HG02642 (cell line): ENCODE data around the gene CHCHD1.
"Not testable (repeated sequence)": the region's sequence is repeated elsewhere in the genome, so short reads cannot be mapped to it uniquely, and the experiment has no call there.

Experiments used
- ATAC-seq: cut with Tn5 transposase; IDR thresholded peaks from one replicate; pipeline ENCODE4 v1.9.1; 2021; ENCODE audit warnings: mild to moderate bottlenecking; ENCODE audit not compliant: unreplicated experiment, poor library complexity

CHCHD1 gene

DNA sequence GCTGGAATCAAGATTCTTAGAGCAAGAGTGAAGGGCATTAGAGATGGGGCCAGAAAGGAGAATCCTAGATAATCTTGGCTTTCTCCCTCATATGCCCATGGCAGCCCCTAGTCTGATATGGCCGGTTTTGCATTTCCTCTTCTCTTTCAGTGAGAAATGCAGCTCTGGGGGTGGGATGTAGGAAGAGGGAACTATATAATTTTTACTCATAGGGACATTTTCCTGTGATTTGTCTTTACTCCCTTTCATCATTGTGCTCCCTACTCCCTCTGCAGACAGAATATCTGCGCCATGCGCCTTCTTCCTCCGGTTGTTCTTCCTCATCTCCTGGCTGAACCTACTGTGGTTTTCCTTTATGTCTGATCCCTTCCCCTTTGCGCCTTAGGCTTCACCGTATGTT lies 16.8 kb upstream of the CHCHD1 start:
- no peak for ATAC-seq

DNA sequence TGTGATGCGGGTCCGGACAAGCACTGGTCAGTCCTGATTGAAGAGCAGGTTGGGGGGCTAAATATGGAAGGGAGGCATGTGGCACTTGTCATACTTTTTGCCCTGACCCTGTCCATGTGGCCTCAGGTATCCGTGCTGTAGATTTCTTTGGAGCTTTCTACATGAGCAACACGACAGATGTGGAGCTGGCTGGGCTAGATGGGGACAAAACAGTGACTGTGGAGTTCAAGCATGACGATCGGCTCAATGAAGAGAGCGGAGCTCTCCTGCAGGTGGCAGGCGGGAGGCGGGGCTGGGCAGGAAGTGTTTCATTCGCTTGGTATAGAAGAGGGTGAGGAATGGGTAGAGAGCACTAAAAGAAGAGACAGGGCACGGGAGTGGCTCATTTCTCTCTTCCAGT lies 13.0 kb upstream of the CHCHD1 start:
- no peak for ATAC-seq

DNA sequence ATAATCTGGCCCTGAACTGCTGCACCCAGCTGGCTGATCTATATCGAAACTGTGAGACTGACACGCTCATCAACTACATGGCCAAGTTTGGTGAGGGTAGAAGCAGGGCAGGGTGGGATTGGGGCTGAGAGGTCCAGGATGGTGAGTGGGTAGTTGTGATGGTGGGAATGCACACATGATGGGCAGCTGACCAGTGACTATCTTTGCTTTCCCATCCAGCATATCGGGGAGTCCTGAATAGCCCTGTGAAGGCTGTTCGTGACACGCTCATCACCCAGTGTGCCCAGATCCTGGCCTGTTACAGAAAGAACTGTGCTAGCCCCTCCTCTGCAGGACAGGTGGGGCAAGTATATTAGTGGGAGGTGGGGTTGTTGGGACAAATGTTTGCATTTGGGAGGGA lies 12.5 kb upstream of the CHCHD1 start:
- no peak for ATAC-seq

DNA sequence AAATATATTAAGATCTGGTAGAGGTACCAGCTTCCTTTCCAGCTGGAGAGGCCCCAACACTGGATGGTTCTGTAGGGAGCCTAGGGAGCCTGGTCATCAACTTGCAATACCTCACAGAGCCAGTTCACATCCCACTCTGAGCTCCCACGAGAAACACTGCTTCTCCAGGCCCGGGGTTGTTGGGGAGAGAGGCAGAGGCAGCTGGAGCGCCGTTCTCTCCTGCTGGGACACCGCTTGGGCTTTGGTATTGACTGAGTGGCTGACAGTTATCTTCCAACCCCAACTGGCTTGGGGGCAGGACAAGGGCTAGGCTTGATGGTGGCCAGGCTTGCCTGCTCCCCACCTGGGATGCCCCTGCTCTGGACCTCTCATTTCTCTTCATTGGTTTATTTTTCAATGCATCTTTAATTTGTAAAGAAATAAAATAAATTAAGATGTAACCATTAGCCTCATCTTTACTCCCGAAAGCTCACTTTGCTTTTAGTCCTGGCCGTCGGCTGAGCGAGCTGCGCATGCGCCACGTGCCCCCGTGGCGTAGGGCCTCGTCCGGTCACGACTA lies 10.0 kb upstream of the CHCHD1 start:
- peak; percentile 57 for ATAC-seq

DNA sequence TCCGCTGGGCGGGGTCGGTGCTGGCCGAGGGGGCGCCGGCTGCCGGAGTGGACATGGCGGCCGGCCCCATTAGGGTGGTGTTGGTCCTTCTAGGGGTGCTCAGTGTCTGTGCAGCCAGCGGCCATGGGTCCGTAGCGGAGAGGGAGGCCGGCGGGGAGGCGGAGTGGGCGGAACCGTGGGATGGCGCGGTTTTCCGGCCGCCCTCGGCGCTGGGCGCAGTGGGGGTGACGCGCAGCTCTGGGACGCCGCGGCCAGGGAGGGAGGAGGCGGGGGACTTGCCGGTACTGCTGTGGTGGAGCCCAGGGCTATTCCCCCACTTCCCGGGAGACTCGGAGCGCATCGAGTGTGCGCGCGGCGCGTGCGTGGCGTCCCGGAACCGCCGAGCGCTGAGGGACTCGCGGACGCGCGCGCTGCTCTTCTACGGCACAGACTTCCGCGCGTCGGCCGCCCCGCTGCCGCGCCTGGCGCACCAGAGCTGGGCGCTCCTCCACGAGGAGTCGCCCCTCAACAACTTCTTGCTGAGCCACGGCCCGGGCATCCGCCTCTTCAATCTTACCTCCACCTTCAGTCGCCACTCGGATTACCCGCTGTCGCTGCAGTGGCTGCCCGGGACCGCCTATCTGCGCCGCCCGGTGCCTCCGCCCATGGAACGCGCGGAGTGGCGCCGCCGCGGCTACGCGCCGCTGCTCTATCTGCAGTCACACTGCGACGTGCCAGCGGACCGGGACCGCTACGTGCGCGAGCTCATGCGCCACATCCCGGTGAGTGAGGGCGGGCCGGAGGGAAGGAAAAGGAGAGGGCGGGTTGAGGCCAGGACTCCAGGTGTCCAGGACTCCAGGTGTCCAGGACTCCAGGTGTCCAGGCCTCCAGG lies 9.3 kb upstream of the CHCHD1 start:
- ATAC-seq = peak; percentile 67

DNA sequence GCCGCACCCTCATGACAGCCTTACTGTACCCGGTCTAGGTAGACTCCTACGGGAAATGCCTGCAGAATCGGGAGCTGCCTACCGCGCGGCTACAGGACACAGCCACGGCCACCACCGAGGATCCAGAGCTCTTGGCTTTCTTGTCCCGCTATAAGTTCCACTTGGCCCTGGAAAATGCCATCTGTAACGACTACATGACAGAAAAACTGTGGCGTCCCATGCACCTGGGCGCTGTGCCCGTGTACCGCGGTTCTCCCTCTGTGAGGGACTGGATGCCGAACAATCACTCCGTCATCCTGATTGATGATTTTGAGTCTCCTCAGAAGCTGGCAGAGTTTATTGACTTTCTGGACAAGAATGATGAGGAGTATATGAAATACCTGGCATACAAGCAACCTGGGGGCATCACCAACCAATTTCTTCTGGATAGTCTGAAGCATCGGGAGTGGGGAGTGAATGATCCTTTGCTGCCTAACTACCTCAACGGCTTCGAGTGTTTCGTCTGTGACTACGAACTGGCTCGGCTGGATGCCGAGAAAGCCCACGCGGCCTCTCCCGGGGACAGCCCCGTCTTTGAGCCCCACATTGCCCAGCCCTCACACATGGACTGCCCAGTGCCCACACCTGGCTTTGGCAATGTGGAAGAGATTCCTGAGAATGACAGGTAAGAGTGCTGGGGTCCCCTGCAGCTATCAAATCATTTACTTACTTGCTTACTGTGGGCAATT lies 8.5 kb upstream of the CHCHD1 start:
- ATAC-seq = no peak

DNA sequence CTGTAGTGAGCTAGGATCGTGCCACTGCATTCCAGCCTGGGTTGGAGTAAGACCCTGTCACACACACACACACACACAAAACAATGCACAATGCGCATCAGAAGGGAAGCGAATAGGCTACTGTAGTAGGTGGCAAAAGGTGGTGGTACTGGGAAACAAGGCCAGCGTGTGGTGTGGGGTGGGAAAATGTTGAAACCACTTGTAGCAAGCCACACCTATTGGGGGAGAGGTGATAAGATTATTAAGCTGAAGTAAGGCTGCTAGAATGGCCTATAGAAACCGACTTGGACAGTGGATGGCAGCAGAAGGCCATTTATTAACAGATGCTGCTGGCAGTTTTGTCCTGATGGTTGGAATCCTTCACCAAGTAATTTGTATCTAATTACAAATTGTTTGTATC lies 7.2 kb upstream of the CHCHD1 start:
- ATAC-seq = no peak

DNA sequence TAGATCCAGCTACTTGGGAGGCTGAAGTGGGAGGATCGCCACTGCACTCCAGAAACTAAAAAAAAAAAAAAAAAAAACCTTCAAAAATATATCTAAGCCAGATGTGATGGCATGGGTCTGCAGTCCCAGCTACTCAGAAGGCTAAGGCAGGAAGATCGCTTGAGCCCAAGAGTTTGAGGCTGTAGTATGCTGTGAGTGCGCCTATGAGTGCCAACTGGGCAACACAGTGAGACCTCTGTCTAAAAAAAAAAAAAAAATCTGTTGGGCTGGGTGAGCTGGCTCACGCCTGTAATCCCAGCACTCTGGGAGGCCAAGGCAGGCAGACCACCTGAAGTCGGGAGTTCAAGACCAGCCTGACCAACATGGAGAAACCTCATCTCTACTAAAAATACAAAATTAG lies 2.8 kb upstream of the CHCHD1 start:
- ATAC-seq = no peak

DNA sequence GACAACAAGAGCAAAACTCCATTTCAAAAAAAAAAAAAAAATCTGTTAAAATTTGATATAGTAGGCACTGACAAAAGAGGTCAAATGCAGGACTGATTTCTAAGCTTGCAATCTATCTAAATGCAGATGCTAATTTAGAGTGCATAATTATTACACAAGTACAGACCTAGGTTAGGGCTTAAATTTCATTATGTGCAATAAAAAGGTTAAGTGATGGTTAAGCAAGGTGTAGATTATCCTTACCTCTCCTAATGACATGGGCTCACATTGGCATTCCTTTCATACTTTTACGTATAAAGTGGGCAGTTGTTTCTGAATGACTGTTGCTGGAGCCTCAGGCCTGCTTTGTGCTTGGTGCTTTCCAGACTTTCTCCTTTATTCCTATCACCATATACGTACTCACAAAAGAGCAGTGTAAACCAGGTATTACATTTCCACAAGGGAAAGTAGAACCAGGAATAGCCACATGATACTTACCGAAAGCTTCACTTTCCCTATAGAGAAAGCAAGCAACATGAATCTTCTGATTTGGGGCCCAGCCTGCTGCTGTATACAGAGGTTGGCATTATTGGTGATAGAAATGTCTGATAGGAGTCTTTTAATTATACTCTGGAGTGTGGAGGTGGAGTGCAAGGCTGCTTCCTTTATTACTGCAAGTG lies 2.2 kb upstream of the CHCHD1 start:
- no peak for ATAC-seq

DNA sequence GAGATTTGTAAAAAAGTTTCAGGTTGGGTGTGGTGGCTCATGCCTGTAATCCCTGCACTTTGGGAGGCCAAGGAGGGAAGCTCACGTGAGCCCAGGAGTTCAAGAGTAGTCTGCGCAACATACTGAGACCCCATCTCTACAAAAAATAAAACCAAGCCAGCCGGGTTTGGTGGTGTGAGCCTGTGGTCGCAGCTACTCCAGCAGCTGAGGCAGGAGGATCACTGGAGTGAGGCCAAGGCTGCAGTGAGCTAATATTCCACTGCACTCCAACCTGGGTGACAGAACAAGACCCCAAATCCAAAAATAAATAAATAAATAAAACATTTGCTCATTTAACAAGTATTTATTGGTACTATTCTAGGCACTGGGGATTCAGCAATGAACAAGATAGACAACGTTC lies 1.5 kb upstream of the CHCHD1 start:
- ATAC-seq = no peak

DNA sequence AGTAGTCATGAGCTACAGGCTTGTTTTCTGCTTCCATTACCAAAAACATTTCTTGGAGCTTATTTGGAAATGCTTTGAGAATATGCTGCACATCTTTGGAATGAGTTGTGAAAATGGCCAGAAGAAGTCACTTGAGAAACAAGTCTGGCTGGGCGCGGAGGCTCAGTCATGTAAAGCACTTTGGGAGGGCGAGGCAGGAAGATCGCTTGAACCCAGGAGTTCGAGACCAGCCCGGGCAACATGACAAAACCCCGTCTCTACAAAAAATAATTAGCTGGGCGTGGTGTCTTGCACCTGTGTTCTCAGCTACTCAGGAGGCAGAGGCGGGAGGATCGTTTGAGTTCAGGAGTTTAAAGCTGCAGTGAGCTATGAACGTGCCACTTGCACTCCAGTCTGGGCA lies 882 bp upstream of the CHCHD1 start:
- no peak for ATAC-seq

DNA sequence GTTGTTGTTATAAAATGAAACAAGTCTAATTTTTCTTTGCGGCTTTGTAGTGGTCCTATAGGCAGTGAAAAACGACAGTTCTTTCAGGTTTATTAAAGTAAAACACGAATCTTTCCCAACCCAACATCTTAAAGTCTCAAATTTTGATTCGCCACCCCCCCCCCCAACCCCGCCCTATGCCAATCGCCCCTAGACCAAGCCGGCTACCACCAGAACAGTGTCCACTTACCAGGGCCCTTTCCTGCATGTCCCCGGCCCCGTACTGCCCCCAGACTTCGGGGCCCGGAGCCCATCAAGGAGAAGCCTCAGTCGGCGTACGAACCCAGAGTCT lies 335 bp upstream of the CHCHD1 start:
- ATAC-seq = no peak

DNA sequence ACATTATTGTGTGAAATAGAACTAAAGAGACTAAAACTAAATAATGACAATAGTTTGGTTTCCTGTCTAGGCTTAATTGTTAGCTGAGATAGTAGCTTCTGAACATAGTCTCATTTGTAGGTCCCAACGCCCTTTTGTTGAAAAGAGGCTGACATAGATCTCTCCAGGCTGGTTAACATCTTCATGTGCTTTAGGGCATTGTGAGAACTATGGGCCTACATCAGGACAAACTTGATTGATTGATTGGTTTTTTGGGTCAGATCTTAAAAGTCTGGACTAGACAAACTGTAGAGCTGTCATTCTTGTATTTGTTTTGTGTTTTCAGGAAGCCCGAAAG lies 869 bp downstream of the CHCHD1 start:
- no peak for ATAC-seq

DNA sequence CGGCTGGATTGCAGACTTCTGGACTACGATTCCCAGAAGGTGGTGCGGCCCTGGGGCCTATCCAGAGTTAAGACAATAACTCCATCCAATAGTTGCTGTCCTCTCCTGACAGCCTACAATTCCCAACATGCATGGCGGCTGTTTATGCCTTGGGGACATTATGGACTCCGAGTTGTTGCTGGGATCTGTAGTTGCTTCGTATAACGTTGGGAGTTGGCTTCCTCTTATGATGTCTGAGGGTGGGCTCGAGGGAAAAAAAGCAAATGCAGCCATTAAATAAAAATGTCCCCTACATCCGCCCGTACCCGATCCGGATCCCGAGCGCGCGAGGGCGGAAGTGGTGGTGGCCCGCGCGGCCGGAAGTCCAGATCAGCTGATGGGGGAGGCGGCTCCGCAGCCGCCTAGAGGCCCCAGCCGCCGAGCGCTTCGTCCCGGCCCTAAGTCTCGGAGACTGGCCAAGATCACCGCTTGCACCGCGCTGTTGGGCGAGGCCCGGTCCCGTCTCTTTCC lies 3.4 kb downstream of the CHCHD1 start, which contains the start of gene ZSWIM8:
TSS of gene ZSWIM8 (plus strand) at position 396 of the 510 bp plus-strand sequence. CDS start 273 bp downstream, outside the sequence.
- ATAC-seq = peak; percentile 80

DNA sequence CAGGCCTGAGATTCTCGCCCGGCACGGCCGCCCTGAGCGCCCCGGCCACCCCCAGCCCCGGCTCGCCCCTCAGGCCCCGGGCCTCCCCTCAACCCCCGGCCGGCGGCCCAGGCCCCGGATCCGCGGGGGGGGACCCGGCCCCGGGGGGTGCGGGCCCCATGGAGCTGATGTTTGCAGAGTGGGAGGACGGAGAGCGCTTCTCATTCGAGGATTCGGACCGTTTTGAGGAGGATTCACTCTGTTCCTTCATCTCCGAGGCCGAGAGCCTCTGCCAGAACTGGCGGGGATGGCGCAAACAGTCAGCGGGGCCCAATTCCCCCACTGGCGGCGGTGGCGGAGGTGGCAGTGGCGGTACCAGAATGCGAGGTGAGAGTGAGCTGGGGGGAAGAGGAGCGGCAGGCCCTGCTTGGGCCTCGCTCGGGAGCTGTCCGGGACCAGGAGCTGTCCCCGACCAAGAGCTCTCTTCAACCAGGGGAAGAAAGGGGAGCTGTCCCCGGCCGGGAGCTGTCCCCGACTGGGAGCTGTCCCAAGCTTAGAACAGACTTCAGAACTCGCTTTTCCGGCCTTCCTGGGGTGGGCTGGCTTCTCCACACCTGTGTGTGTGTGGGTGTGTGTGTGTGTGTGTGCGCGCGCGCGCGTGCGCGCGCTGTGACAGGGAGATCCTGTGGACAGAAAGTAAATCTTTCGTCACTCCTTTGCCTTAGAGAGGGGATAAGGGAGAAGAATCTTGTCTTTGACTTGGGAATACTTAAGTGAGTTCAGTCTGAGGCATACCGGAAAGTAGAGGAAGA lies 4.1 kb downstream of the CHCHD1 start:
- ATAC-seq = peak; percentile 25

DNA sequence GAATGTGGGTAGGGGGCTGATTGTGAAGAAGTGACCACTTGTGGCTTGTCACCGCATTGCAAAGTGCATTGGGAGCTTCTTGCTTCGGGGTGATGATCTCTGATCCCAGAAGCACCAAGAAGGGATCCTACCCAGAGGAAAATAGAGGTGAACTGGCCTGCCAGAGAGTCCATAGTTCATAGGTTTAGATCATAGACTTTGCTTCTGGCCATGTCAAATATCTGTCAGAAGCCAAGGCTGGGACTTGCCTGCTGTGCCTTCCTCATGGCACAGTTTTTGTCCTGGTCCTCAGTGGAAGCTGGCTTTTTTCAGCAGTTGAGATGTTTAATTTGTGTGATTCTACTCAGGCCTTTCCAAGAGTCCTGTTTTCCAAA lies 4.7 kb downstream of the CHCHD1 start:
- ATAC-seq = no peak

DNA sequence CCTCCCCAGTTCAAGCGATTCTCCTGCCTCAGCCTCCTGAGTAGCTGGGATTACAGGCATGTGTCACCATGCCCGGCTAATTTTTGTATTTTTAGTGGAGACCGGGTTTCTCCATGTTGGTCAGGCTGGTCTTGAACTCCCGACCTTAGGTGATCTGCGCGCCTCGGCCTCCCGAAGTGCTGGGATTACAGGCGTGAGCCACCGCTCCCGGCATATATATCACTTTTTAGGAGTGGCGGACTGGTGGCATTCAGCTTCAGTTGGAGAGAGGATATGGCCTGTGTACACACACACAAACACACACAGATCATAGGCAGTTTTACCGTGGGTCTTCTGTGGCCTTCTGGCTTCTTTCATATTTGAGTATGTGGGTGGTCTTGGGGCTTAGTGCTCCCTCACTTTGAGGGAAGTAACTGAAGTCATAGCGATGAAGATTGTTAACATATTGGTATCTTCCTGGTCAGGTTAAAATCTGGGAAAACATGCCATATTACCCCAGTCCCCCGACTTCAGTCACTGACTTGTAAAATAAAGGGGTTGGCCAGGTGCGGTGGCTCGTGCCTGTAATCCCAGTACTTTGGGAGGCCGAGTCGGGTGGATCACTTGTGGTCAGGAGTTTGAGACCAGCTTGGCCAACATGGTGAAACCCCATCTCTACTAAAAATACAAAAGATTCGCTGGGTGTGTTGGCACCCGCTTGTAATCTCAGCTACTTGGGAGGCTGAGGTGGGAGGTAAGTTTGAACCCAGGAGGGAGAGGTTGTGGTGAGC lies 5.4 kb downstream of the CHCHD1 start:
- not testable (repeated sequence) for ATAC-seq

DNA sequence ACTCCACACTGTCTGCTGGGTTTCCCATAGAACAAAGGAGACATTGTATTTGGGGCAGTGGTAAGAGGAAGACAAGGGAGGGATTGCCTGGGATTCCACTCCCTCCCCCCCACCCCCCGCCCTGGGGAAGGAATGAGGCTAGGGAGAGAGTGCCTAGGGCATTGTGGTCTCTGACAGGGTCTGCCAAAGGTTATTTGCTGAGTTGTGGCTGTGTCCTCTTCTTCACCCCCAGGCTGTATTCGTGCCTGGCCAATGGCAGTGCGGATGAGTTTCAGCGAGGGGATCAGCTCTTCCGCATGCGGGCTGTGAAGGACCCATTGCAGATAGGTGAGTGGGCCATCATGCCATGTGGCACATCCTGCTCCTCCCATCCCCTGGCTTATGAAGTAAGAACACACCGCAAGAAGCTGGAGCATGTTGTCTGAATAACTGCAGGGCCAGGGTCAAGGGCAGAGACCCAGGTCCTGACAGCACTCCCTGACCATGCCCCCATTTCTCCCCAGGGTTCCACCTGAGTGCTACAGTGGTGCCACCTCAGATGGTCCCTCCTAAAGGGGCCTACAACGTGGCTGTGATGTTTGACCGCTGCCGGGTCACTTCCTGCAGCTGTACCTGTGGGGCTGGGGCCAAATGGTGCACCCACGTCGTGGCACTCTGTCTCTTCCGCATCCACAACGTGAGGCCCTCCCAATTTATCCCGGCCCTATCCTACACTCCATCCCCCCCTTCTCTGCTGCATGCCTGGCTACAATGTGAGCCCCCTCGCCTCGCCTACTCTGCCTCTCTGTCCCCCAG lies 7.2 kb downstream of the CHCHD1 start:
- no peak for ATAC-seq

DNA sequence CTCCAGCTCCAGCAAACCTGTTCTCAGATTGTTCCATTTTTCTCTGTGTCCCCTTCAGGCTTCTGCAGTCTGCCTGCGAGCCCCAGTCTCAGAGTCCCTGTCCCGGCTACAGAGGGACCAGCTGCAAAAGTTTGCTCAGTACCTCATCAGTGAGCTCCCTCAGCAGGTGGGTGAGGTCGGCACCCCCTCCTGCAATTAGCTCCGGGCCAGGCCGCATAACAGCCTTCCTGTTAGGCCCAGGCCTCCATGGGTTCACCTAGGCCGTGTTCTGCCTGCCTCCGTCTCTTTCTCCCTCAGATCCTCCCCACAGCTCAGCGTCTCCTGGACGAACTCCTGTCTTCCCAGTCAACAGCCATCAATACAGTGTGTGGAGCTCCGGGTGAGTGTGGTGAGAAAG lies 7.8 kb downstream of the CHCHD1 start:
- ATAC-seq = no peak
